B cell (primary cell): ENCODE measurements around the gene CNR1. TPM values are rescaled to one million over a fixed set of nuclear protein-coding genes. Genes with fewer than 3 reads are reported as not detected.

Experiments used
- ATAC-seq: fragments of 200-7000 bp; cut with Tn5 transposase; one replicate; pipeline ENCODE4 v1.10.0; 2021; ENCODE audit warnings: low read depth, mild to moderate bottlenecking, moderate number of reproducible peaks, moderate library complexity
- CTCF ChIA-PET: fragments of 350-600 bp; sonication (Branson Sonifier 250); formaldehyde crosslinking; loops from one replicate; lab custom pipeline; 2021; ENCODE audit warnings: antibody characterized with exemption, inconsistent platforms; lab: Charles Lee
- POLR2A ChIA-PET: fragments of 350-600 bp; sonication (Branson Sonifier 250); formaldehyde crosslinking; loops from one replicate; lab custom pipeline; 2021; ENCODE audit warnings: antibody characterized with exemption; lab: Charles Lee
- DNase-seq: peaks from one replicate; pipeline ENCODE4 v3.0.0; 2013
- H2AFZ ChIP-seq: 2 replicates; pipeline ENCODE4 v1.6.1; 2012; ENCODE audit warnings: mild to moderate bottlenecking, low read depth, low read length; ENCODE audit not compliant: insufficient read depth, poor library complexity, severe bottlenecking
- H3K27ac ChIP-seq, 2 donors: 1 replicate in 1 of 2; 2 replicates in 1 of 2; pipeline ENCODE4 v1.5.1; 2012 to 2013; ENCODE audit warnings: low read length in 2 of 2, mild to moderate bottlenecking in 2 of 2, moderate library complexity in 1 of 2
- H3K27me3 ChIP-seq, 4 experiments: fragments of 200-600 bp in 1 of 4; sonication (generic) in 1 of 4; replicated peaks in 1 of 4; 1 replicate in 2 of 4; 2 replicates in 2 of 4; pipeline versions ENCODE4 v1.6.1 to v1.7.0; 2013 to 2016; ENCODE audit warnings: low read length in 3 of 4, mild to moderate bottlenecking in 2 of 4, mixed read lengths in 1 of 4, moderate library complexity in 1 of 4; ENCODE audit not compliant: insufficient read depth in 4 of 4, control insufficient read depth in 3 of 4; ENCODE audit errors: control extremely low read depth in 1 of 4
- H3K36me3 ChIP-seq, 2 experiments: replicated peaks in 1 of 2; 1 replicate in 1 of 2; 2 replicates in 1 of 2; pipeline versions ENCODE4 v1.6.1 to v1.7.1; 2013; ENCODE audit warnings: low read length in 1 of 2; ENCODE audit not compliant: insufficient read depth in 2 of 2, control insufficient read depth in 1 of 2; ENCODE audit errors: control extremely low read depth in 1 of 2, extremely low read depth in 1 of 2
- H3K4me1 ChIP-seq, 2 donors: fragments of 200-600 bp in 1 of 2; sonication (generic) in 1 of 2; 1 replicate in 1 of 2; 2 replicates in 1 of 2; pipeline versions ENCODE4 v1.5.1 to v1.6.1; 2013 to 2017; ENCODE audit warnings: low read length in 2 of 2; ENCODE audit not compliant: control insufficient read depth in 2 of 2, insufficient read depth in 2 of 2
- H3K4me2 ChIP-seq: replicated peaks from 2 replicates; pipeline ENCODE3; 2012; ENCODE audit warnings: mild to moderate bottlenecking, low read depth, low read length; ENCODE audit not compliant: poor library complexity, severe bottlenecking
- H3K4me3 ChIP-seq, 5 experiments: fragments of 200-600 bp in 1 of 5; sonication (generic) in 1 of 5; 1 replicate in 3 of 5; 2 replicates in 2 of 5; pipeline versions ENCODE4 v1.5.1 to v1.7.0; 2011 to 2016; ENCODE audit warnings: low read length in 4 of 5, mild to moderate bottlenecking in 4 of 5, low read depth in 2 of 5, control low read depth in 1 of 5, moderate library complexity in 1 of 5; ENCODE audit not compliant: insufficient read depth in 1 of 5; ENCODE audit errors: control extremely low read depth in 1 of 5, extremely low read depth in 1 of 5
- H3K79me2 ChIP-seq: fragments of 200-600 bp; sonication (generic); one replicate; pipeline ENCODE4 v1.6.0; 2016; ENCODE audit warnings: low read length; ENCODE audit not compliant: control insufficient read depth, insufficient read depth
- H3K9ac ChIP-seq: fragments of 200-600 bp; sonication (generic); 2 replicates; pipeline ENCODE4 v1.6.1; 2017; ENCODE audit warnings: mild to moderate bottlenecking, low read length, moderate library complexity
- H3K9me3 ChIP-seq, 3 donors: one replicate each; pipeline versions ENCODE4 v1.6.1 to v1.7.1; 2013; ENCODE audit warnings: low read length in 2 of 3; ENCODE audit not compliant: control insufficient read depth in 2 of 3, insufficient read depth in 1 of 3; ENCODE audit errors: control extremely low read depth in 1 of 3
- H4K20me1 ChIP-seq: 2 replicates; pipeline ENCODE4 v1.6.0; 2012; ENCODE audit warnings: mild to moderate bottlenecking, low read length; ENCODE audit not compliant: insufficient read depth, control insufficient read depth, poor library complexity, severe bottlenecking
- H3K27ac Mint-ChIP-seq: one replicate; pipeline ENCODE4 v1.8.0; 2021; ENCODE audit warnings: mixed read lengths
- H3K27me3 Mint-ChIP-seq: one replicate; pipeline ENCODE4 v1.8.0; 2021; ENCODE audit warnings: mixed read lengths
- H3K4me1 Mint-ChIP-seq: one replicate; pipeline ENCODE4 v1.8.0; 2021; ENCODE audit warnings: mixed read lengths
- H3K4me3 Mint-ChIP-seq: one replicate; pipeline ENCODE4 v1.8.0; 2021; ENCODE audit warnings: mixed read lengths
- H3K9me3 Mint-ChIP-seq: one replicate; pipeline ENCODE4 v1.8.0; 2022; ENCODE audit warnings: mixed read lengths; ENCODE audit not compliant: insufficient read depth
- CTCF ChIP-seq: fragments of 200-600 bp; IDR thresholded peaks from one replicate; pipeline ENCODE4 v1.8.0; 2022; ENCODE audit warnings: antibody characterized with exemption, mild to moderate bottlenecking
- EZH2 ChIP-seq: IDR thresholded peaks from 2 replicates; pipeline ENCODE4 v1.6.1; 2012; ENCODE audit warnings: borderline replicate concordance, low read depth, mild to moderate bottlenecking, moderate library complexity, low read length; ENCODE audit not compliant: insufficient read depth, poor library complexity, severe bottlenecking
- WGBS: methylation state at CpG from one replicate; pipeline ENCODE4 v1.1.5; 2013; ENCODE audit warnings: missing lambda C conversion rate; ENCODE audit not compliant: insufficient coverage; 5-methylcytosine and 5-hydroxymethylcytosine counted together
- intact Hi-C: fragments of 100-400 bp; cut with micrococcal nuclease; formaldehyde crosslinking; loops from one replicate; pipeline ENCODE4 v1.10.0; 2022
- polyA plus RNA-seq: library from polyadenylated mRNA; depleted of rRNA; stranded (reverse); fragments of >200 nt; gene quantifications from 2 replicates; pipeline ENCODE4 v1.2.3, GENCODE V29; 2012
- total RNA-seq, 2 donors: library from RNA; stranded (reverse); fragments of 120-200 nt in 1 of 2; gene quantifications; 1 replicate in 1 of 2; 2 replicates in 1 of 2; pipeline versions ENCODE4 v1.2.3 to v1.2.4, GENCODE V29; 2013 to 2022

Gene CNR1
- total and polyA plus RNA-seq, 2 donors (not counting 1 experiment from before 2014, with no cell fraction given) = 8.9 to 28.9 TPM

- H3K9me3 Mint-ChIP-seq = no peaks in the 10 kb centered on the region
- no peak for DNase-seq
- no peak overlapping the region for H3K4me3 Mint-ChIP-seq
- Histone ChIP-seq H3K9ac (no peak overlapping the region), H4K20me1 (no peaks in the 10 kb centered on the region), H2AFZ (no peak overlapping the region), H3K4me3 (no peak overlapping the region), H3K79me2 (no peaks in the 10 kb centered on the region), H3K4me2 (no peak overlapping the region), H3K27ac (no peak overlapping the region), H3K36me3 (no peaks in the 10 kb centered on the region), H3K4me1 (no peaks in the 10 kb centered on the region), H3K9me3 (no peaks in the 10 kb centered on the region), H3K27me3 (peaks cover 0 to 3% (median 1%) of the 10 kb centered on the region in 4 experiments)
- peaks cover 3% of the 10 kb centered on the region for H3K27me3 Mint-ChIP-seq
- intact Hi-C loops = no loop called here
- H3K27ac Mint-ChIP-seq = no peak overlapping the region
- TF ChIP-seq CTCF (no peak), EZH2 (no peak)
- ChIA-PET CTCF (interaction anchor here (1.2 kb wide), 1 partner anchor 58 kb away, joined by 4 read pairs; no protein-coding TSS in a partner anchor), POLR2A (no interaction called here)
- ATAC-seq = no peak
- no peaks in the 10 kb centered on the region for H3K4me1 Mint-ChIP-seq
Measured at GRCh38 chr6:88107241-88107640, 58.9 kb downstream of the CNR1 start.

GRCh38 chr6:88105741-88106340, 60.3 kb downstream of the CNR1 start:
- no peak overlapping the region for H3K4me3 Mint-ChIP-seq
- no peaks in the 10 kb centered on the region for H3K4me1 Mint-ChIP-seq
- intact Hi-C loops = no loop called here
- ATAC-seq (no peak), DNase-seq (no peak)
- Histone ChIP-seq H3K9me3 (no peaks in the 10 kb centered on the region), H3K79me2 (no peaks in the 10 kb centered on the region), H3K9ac (no peak overlapping the region), H3K27ac (no peak overlapping the region), H3K36me3 (no peaks in the 10 kb centered on the region), H3K4me2 (no peak overlapping the region), H4K20me1 (no peaks in the 10 kb centered on the region), H3K4me1 (no peaks in the 10 kb centered on the region), H3K4me3 (no peak overlapping the region), H3K27me3 (peaks cover 0 to 3% (median 1%) of the 10 kb centered on the region in 4 experiments), H2AFZ (no peak overlapping the region)
- no CpG with 5 or more reads among the region's 7 CpGs for WGBS
- CTCF ChIA-PET = interaction anchor here (1.2 kb wide), 1 partner anchor 132 kb away, joined by 3 read pairs; no protein-coding TSS in a partner anchor
- peaks cover 3% of the 10 kb centered on the region for H3K27me3 Mint-ChIP-seq
- no peak for TF ChIP-seq CTCF
- H3K27ac Mint-ChIP-seq = no peak overlapping the region
- H3K9me3 Mint-ChIP-seq = no peaks in the 10 kb centered on the region
- POLR2A ChIA-PET = no interaction called here

Other genes with a start within 250 kb of the CNR1 start
- not detected in 2 replicates for gene SPACA1, start 118.5 kb downstream of the CNR1 start, total RNA-seq
- not detected in 2 replicates for gene SPACA1, start 118.5 kb downstream of the CNR1 start, polyA plus RNA-seq